Kidney epithelial cell (primary cell): ENCODE measurements around the gene RAD23B. TPM values are rescaled to one million over a fixed set of nuclear protein-coding genes. Genes with fewer than 3 reads are reported as not detected.

Experiments
- DNase-seq: peaks from one replicate; pipeline ENCODE4 v3.0.0-alpha.2; 2010; ENCODE audit warnings: low read depth
- H3K27me3 ChIP-seq: 2 replicates; pipeline ENCODE4 v1.6.0; 2011; ENCODE audit warnings: low read length; ENCODE audit not compliant: control insufficient read depth, insufficient read depth
- H3K36me3 ChIP-seq: 2 replicates; pipeline ENCODE4 v1.5.1; 2011; ENCODE audit warnings: low read length; ENCODE audit not compliant: control insufficient read depth, insufficient read depth
- H3K4me3 ChIP-seq: 2 replicates; pipeline ENCODE4 v1.5.1; 2011; ENCODE audit warnings: low read depth, mild to moderate bottlenecking, control low read depth, low read length
- total RNA-seq: library from RNA; depleted of rRNA; stranded (reverse); fragments of >200 nt; gene quantifications from 2 replicates; pipeline ENCODE4 v1.2.3, GENCODE V29; 2015
- TF ChIP-seq, protein P1 (sequence below): IDR thresholded peaks from 2 replicates; pipeline ENCODE4 v1.5.1; 2011; ENCODE audit warnings: mild to moderate bottlenecking, moderate library complexity, low read length, control low read depth, inconsistent platforms; ENCODE audit not compliant: insufficient read depth, poor library complexity, severe bottlenecking

The RAD23B gene
- total RNA-seq, 1 donor from 2014 or later: 76.0 TPM

DNA sequence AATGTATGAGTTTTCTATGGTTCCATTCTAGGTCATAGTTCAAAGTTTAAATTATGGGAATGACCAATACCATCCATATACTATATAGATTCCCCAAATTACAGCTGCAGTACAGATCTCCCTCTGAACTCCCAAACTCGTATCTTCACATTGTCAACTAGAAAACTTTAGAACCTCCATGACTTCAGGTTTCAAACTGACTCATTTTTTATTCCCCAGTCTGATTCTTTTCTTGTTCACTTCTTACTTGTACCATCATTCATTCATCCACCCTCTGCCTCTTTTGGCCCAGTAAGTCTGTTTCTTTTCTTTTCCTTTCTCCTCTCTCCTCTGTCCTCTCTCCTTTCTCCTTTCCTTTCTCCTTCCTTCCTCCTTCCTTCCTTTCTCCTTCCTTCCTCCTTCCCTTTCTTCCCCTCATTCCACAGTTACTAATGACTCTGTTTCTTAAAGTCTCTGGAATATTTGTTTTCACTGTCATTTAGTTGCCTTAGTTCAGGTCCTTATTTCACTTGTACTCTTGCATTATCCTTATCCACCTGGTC is 30.5 kb downstream of the RAD23B start:
- TF ChIP-seq, protein P1, sequence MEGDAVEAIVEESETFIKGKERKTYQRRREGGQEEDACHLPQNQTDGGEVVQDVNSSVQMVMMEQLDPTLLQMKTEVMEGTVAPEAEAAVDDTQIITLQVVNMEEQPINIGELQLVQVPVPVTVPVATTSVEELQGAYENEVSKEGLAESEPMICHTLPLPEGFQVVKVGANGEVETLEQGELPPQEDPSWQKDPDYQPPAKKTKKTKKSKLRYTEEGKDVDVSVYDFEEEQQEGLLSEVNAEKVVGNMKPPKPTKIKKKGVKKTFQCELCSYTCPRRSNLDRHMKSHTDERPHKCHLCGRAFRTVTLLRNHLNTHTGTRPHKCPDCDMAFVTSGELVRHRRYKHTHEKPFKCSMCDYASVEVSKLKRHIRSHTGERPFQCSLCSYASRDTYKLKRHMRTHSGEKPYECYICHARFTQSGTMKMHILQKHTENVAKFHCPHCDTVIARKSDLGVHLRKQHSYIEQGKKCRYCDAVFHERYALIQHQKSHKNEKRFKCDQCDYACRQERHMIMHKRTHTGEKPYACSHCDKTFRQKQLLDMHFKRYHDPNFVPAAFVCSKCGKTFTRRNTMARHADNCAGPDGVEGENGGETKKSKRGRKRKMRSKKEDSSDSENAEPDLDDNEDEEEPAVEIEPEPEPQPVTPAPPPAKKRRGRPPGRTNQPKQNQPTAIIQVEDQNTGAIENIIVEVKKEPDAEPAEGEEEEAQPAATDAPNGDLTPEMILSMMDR: no peak
- H3K36me3 ChIP-seq: peaks cover 1% of the 10 kb centered on the region
- no peak for DNase-seq
- H3K27me3 ChIP-seq: no peaks in the 10 kb centered on the region
- no peak overlapping the region for H3K4me3 ChIP-seq

DNA sequence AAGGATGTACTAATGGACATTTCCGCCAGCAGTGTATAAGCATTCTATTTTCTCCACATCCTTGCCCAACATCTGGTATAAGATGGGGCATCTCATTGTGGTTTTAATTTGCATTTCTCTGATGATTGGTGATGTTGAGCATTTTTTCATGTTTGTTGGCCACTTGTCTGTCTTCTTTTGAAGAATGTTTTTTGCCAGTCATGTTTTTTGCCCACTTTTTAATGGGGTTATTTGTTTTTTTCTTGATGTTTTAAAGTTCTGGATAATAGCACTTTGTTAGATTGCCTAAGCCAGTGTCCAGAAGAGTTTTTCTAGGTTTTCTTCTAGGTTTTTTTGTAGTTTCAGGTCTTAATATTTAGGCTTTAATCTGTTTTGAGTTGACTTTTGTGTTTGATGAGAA is 31.7 kb downstream of the RAD23B start:
- no peak overlapping the region for H3K4me3 ChIP-seq
- H3K27me3 ChIP-seq: no peaks in the 10 kb centered on the region
- no peak for DNase-seq
- peaks cover 1% of the 10 kb centered on the region for H3K36me3 ChIP-seq
- TF ChIP-seq, protein P1: no peak

GRCh38 chr9:107316795-107317661 is 33.9 kb downstream of the RAD23B start:
- H3K27me3 ChIP-seq: no peaks in the 10 kb centered on the region
- peaks cover 1% of the 10 kb centered on the region for H3K36me3 ChIP-seq
- DNase-seq: no peak
- no peak overlapping the region for H3K4me3 ChIP-seq
- TF ChIP-seq, protein P1: no peak

GRCh38 chr9:107322643-107323042 is 39.6 kb downstream of the RAD23B start:
- no peak overlapping the region for H3K4me3 ChIP-seq
- no peaks in the 10 kb centered on the region for H3K27me3 ChIP-seq
- peaks cover 2% of the 10 kb centered on the region for H3K36me3 ChIP-seq
- TF ChIP-seq, protein P1: no peak
- DNase-seq: no peak

- TF ChIP-seq, protein P1: no peak
- H3K36me3 ChIP-seq: peaks cover 3% of the 10 kb centered on the region
- no peak for DNase-seq
- no peak overlapping the region for H3K4me3 ChIP-seq
- H3K27me3 ChIP-seq: no peaks in the 10 kb centered on the region
Observed at GRCh38 chr9:107323836-107324585, 40.9 kb downstream of the RAD23B start.
